Natural killer cell (primary cell): Measurements from ENCODE around the gene MTHFD2L. TPM values are rescaled to one million over a fixed set of nuclear protein-coding genes. Genes with fewer than 3 reads are reported as not detected.

Source experiments
- ATAC-seq, 3 donors: fragments of 150-1000 bp in 2 of 3; fragments of 200-7000 bp in 1 of 3; cut with Tn5 transposase; 1 replicate in 1 of 3; 2 replicates in 2 of 3; pipeline ENCODE4 v1.10.0; 2021; ENCODE audit warnings: mild to moderate bottlenecking in 2 of 3, moderate library complexity in 2 of 3
- DNase-seq, 2 donors: peaks; one replicate each; pipeline versions ENCODE4 v3.0.0 to v3.0.0-alpha.2; 2013 to 2021; ENCODE audit warnings: mixed read lengths in 1 of 2
- H3K27ac ChIP-seq: one replicate; pipeline ENCODE4 v1.5.1; 2013; ENCODE audit warnings: mild to moderate bottlenecking, low read length
- H3K27me3 ChIP-seq: one replicate; pipeline ENCODE4 v1.6.1; 2013; ENCODE audit warnings: low read length; ENCODE audit not compliant: control insufficient read depth, insufficient read depth
- H3K36me3 ChIP-seq: one replicate; pipeline ENCODE4 v1.6.1; 2013; ENCODE audit warnings: low read length; ENCODE audit not compliant: control insufficient read depth, insufficient read depth
- H3K4me1 ChIP-seq: one replicate; pipeline ENCODE4 v1.6.1; 2013; ENCODE audit warnings: low read length; ENCODE audit not compliant: control insufficient read depth, insufficient read depth
- H3K4me3 ChIP-seq: one replicate; pipeline ENCODE4 v1.5.1; 2013; ENCODE audit warnings: low read length
- H3K9me3 ChIP-seq: one replicate; pipeline ENCODE4 v1.6.1; 2013; ENCODE audit warnings: low read length; ENCODE audit not compliant: control insufficient read depth, insufficient read depth
- H3K27ac Mint-ChIP-seq, 2 donors: one replicate each; pipeline ENCODE4 v1.8.0; 2022; ENCODE audit warnings: mild to moderate bottlenecking in 2 of 2, mixed read lengths in 2 of 2, moderate library complexity in 1 of 2
- H3K27me3 Mint-ChIP-seq, 2 donors: one replicate each; pipeline ENCODE4 v1.8.0; 2022; ENCODE audit warnings: low read depth in 2 of 2, mixed read lengths in 2 of 2
- H3K36me3 Mint-ChIP-seq: one replicate; pipeline ENCODE4 v1.8.0; 2022; ENCODE audit warnings: mixed read lengths
- H3K4me1 Mint-ChIP-seq, 2 donors: one replicate each; pipeline ENCODE4 v1.8.0; 2022; ENCODE audit warnings: mixed read lengths in 2 of 2
- H3K4me3 Mint-ChIP-seq: one replicate; pipeline ENCODE4 v1.8.0; 2022; ENCODE audit warnings: mild to moderate bottlenecking, moderate library complexity, mixed read lengths
- H3K9me3 Mint-ChIP-seq, 2 donors: one replicate each; pipeline ENCODE4 v1.8.0; 2022; ENCODE audit warnings: mixed read lengths in 2 of 2
- CTCF ChIP-seq: fragments of 200-600 bp; IDR thresholded peaks from one replicate; pipeline ENCODE4 v1.8.0; 2022; ENCODE audit warnings: antibody characterized with exemption
- WGBS: methylation state at CpG from one replicate; pipeline ENCODE4 v1.1.7; 2013; ENCODE audit warnings: missing lambda C conversion rate; ENCODE audit not compliant: insufficient coverage; 5-methylcytosine and 5-hydroxymethylcytosine counted together
- intact Hi-C: fragments of 100-400 bp; cut with micrococcal nuclease; formaldehyde crosslinking; loops from one replicate; pipeline ENCODE4 v1.14.2; 2022
- total RNA-seq, 4 donors: library from RNA; stranded (reverse); fragments of 120-200 nt in 1 of 4; gene quantifications; one replicate each; pipeline versions ENCODE4 v1.2.3 to v1.2.4, GENCODE V29; 2013 to 2022

MTHFD2L gene
- total RNA-seq, 3 donors from 2014 or later (not counting 1 experiment from before 2014, with no cell fraction given) = 9.5 to 11.7 (median 10.4) TPM

DNA sequence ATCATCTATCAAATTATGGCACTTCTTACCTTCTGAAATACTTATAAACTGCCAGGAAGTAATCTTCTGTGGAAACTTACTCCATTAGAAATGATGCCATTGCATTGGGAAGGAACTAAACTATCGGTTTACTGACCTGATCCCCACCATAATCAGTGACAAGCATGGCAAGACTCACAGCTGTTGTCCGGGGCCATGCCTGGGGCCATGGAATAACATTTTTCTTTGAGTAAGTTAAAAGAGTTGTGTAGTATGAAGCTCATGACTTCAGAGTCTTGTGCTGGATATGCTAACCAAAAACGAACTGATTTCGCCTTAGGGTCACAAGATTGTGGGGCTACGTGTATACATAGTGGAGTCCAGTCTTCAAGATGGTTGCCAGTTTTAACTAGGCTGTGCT is 15.4 kb downstream of the MTHFD2L start:
- Histone ChIP-seq H3K4me3 (no peak overlapping the region), H3K27me3 (no peaks in the 10 kb centered on the region), H3K36me3 (no peaks in the 10 kb centered on the region), H3K4me1 (no peaks in the 10 kb centered on the region), H3K27ac (no peak overlapping the region), H3K9me3 (no peaks in the 10 kb centered on the region)
- DNase-seq = no peak
- 96% methylated on average over 5 of the region's 5 CpGs for WGBS
- Mint-ChIP-seq H3K4me3 (no peak overlapping the region), H3K27me3 (no peaks in the 10 kb centered on the region), H3K9me3 (no peaks in the 10 kb centered on the region), H3K4me1 (peaks cover 3% of the 10 kb centered on the region in 2 donors), H3K36me3 (no peaks in the 10 kb centered on the region), H3K27ac (no peak overlapping the region)
- no peak for ATAC-seq
- no peak for TF ChIP-seq CTCF
- intact Hi-C loops = no loop called here

- 93% methylated on average over 2 of the region's 2 CpGs for WGBS
- TF ChIP-seq CTCF = no peak
- Histone ChIP-seq H3K36me3 (no peaks in the 10 kb centered on the region), H3K9me3 (no peaks in the 10 kb centered on the region), H3K4me3 (no peak overlapping the region), H3K27ac (no peak overlapping the region), H3K4me1 (no peaks in the 10 kb centered on the region), H3K27me3 (no peaks in the 10 kb centered on the region)
- intact Hi-C loops = no loop called here
- Mint-ChIP-seq H3K27ac (no peak overlapping the region), H3K9me3 (no peaks in the 10 kb centered on the region), H3K4me1 (no peaks in the 10 kb centered on the region), H3K27me3 (no peaks in the 10 kb centered on the region), H3K36me3 (no peaks in the 10 kb centered on the region), H3K4me3 (no peak overlapping the region)
- DNase-seq (no peak), ATAC-seq (no peak)
Observed at GRCh38 chr4:74174421-74174820, 16.5 kb downstream of the MTHFD2L start.

GRCh38 chr4:74174941-74175340 is 17.0 kb downstream of the MTHFD2L start:
- ATAC-seq = no peak
- DNase-seq = no peak
- Mint-ChIP-seq H3K36me3 (no peaks in the 10 kb centered on the region), H3K27ac (no peak overlapping the region), H3K4me3 (no peak overlapping the region), H3K27me3 (no peaks in the 10 kb centered on the region), H3K9me3 (no peaks in the 10 kb centered on the region), H3K4me1 (no peaks in the 10 kb centered on the region)
- Histone ChIP-seq H3K27me3 (no peaks in the 10 kb centered on the region), H3K4me3 (no peak overlapping the region), H3K4me1 (no peaks in the 10 kb centered on the region), H3K9me3 (no peaks in the 10 kb centered on the region), H3K36me3 (no peaks in the 10 kb centered on the region), H3K27ac (no peak overlapping the region)
- intact Hi-C loops = no loop called here
- no peak for TF ChIP-seq CTCF
- WGBS = 97% methylated on average over 2 of the region's 2 CpGs

DNA sequence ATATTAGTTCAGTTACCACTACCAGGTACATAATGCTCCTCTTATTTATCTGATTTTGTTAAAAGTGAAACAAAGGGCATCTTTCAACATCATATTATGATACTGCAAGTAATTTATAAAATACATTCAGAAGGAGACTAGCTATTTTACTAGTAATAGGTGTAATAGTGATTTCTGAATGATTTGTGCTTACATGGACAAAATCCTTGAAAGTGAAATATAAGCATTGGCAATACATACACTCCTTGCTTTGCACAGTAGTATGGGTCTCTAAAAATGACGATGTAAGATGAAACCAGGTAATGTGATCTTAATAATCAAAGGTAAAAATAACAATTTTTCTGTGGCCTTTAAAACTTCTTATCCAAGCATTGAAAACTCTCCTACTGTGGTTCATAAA is 17.5 kb downstream of the MTHFD2L start:
- DNase-seq (no peak), ATAC-seq (no peak)
- no peak for TF ChIP-seq CTCF
- Histone ChIP-seq H3K27ac (no peak overlapping the region), H3K36me3 (no peaks in the 10 kb centered on the region), H3K9me3 (no peaks in the 10 kb centered on the region), H3K4me3 (no peak overlapping the region), H3K27me3 (no peaks in the 10 kb centered on the region), H3K4me1 (no peaks in the 10 kb centered on the region)
- intact Hi-C loops = no loop called here
- no CpG with 5 or more reads among the region's 1 CpG for WGBS
- Mint-ChIP-seq H3K4me1 (no peaks in the 10 kb centered on the region), H3K27ac (no peak overlapping the region), H3K36me3 (no peaks in the 10 kb centered on the region), H3K9me3 (no peaks in the 10 kb centered on the region), H3K27me3 (no peaks in the 10 kb centered on the region), H3K4me3 (no peak overlapping the region)
